GM12878 (cell line): Measurements from ENCODE around the gene BICD1.

Source experiments
- SMC3 ChIP-seq: IDR thresholded peaks from 2 replicates; pipeline ENCODE4 v1.6.1; 2011; ENCODE audit warnings: low read length, improper control_type of control experiment, borderline replicate concordance
- SRF ChIP-seq, 2 experiments: IDR thresholded peaks; 2 replicates each; pipeline ENCODE4 v1.6.1; 2011; ENCODE audit warnings: low read depth in 2 of 2, low read length in 2 of 2, mild to moderate bottlenecking in 1 of 2, moderate library complexity in 1 of 2
- YY1 ChIP-seq: IDR thresholded peaks from 2 replicates; pipeline ENCODE4 v1.6.1; 2011; ENCODE audit warnings: low read depth, mild to moderate bottlenecking, low read length
- TF ChIP-seq, protein P1 (sequence below), 3 experiments: IDR thresholded peaks in 2 of 3; conservative IDR thresholded peaks in 1 of 3; 2 replicates each; pipeline ENCODE4 v1.5.1; 2011; ENCODE audit warnings: low read depth in 3 of 3, low read length in 3 of 3, mild to moderate bottlenecking in 3 of 3, control low read depth in 2 of 3, moderate library complexity in 2 of 3, inconsistent platforms in 1 of 3, mixed read lengths in 1 of 3; ENCODE audit not compliant: control insufficient read depth in 2 of 3, insufficient read depth in 1 of 3; ENCODE audit errors: extremely low read depth in 1 of 3

DNA sequence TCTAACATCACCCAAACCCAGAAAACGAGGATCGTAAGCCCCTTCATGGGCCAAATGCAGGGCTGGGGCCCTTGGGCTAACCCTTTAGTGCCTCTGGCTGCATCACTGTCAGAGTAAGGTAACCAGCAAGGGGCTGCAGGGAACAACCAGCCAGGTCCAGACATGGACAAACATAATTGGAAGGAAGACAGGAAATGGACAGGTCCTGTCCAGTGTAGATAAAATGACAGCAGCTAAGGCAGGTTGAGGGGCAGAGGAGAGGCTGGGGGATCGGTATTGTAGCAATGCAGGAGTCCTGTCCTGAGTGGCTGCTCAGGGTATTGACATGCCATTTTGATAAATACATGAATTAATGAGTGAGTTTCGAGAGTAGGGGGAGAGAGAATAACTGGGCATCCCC, 29.8 kb downstream of the BICD1 start:
- TF ChIP-seq, protein P1, sequence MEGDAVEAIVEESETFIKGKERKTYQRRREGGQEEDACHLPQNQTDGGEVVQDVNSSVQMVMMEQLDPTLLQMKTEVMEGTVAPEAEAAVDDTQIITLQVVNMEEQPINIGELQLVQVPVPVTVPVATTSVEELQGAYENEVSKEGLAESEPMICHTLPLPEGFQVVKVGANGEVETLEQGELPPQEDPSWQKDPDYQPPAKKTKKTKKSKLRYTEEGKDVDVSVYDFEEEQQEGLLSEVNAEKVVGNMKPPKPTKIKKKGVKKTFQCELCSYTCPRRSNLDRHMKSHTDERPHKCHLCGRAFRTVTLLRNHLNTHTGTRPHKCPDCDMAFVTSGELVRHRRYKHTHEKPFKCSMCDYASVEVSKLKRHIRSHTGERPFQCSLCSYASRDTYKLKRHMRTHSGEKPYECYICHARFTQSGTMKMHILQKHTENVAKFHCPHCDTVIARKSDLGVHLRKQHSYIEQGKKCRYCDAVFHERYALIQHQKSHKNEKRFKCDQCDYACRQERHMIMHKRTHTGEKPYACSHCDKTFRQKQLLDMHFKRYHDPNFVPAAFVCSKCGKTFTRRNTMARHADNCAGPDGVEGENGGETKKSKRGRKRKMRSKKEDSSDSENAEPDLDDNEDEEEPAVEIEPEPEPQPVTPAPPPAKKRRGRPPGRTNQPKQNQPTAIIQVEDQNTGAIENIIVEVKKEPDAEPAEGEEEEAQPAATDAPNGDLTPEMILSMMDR (IDR thresholded peaks at IDR 0.05 in 2 of 3, conservative IDR thresholded peaks at IDR 0.05 in 1 of 3; ENCODE audit: control insufficient read depth in 2 of 3, extremely low read depth in 1 of 3, insufficient read depth in 1 of 3, low read depth in 3 of 3, low read length in 3 of 3), result no peak
- TF ChIP-seq YY1, result no peak
- TF ChIP-seq SRF (IDR thresholded peaks at IDR 0.05; ENCODE audit: low read depth in 2 of 2, low read length in 2 of 2), result no peak
- no peak for TF ChIP-seq SMC3
